HepG2 (cell line): ENCODE measurements around the gene ATG16L2. TPM values are rescaled to one million over a fixed set of nuclear protein-coding genes. Genes with fewer than 3 reads are reported as not detected.

ENCODE experiments used
- BORCS8-MEF2B ChIP-seq: sonication (generic); formaldehyde crosslinking; IDR thresholded peaks from 2 replicates; pipeline ENCODE4 v1.8.0; 2022; ENCODE audit warnings: mild to moderate bottlenecking, missing genetic modification reagents
- HCFC1 ChIP-seq: fragments of 150-350 bp; IDR thresholded peaks from 2 replicates; pipeline ENCODE4 v1.6.1; 2014; ENCODE audit warnings: low read depth, low read length
- HOXA7 ChIP-seq: sonication (generic); formaldehyde crosslinking; IDR thresholded peaks from 2 replicates; pipeline ENCODE4 v1.8.1; 2022; ENCODE audit warnings: mild to moderate bottlenecking, missing genetic modification reagents, moderate library complexity
- KAT7 ChIP-seq: IDR thresholded peaks from 2 replicates; pipeline ENCODE4 v1.6.1; 2018; ENCODE audit warnings: borderline replicate concordance, missing compliant biosample characterization
- KDM5B ChIP-seq: sonication (generic); formaldehyde crosslinking; IDR thresholded peaks from 2 replicates; pipeline ENCODE4 v1.4.0; 2020; ENCODE audit warnings: missing genetic modification reagents, mild to moderate bottlenecking, borderline replicate concordance
- PRMT3 ChIP-seq: sonication (generic); formaldehyde crosslinking; IDR thresholded peaks from 2 replicates; pipeline ENCODE4 v1.8.1; 2022; ENCODE audit warnings: low read depth, mild to moderate bottlenecking, moderate library complexity, missing genetic modification reagents, borderline replicate concordance
- RAD51 ChIP-seq: fragments of 450-650 bp; IDR thresholded peaks from 2 replicates; pipeline ENCODE4 v1.6.1; 2016; ENCODE audit warnings: borderline replicate concordance
- RORA ChIP-seq: sonication (generic); formaldehyde crosslinking; IDR thresholded peaks from 2 replicates; pipeline ENCODE4 v1.5.0; 2020; ENCODE audit warnings: mild to moderate bottlenecking, missing genetic modification reagents, moderate library complexity
- SP5 ChIP-seq: IDR thresholded peaks from 2 replicates; pipeline ENCODE4 v1.6.1; 2016; ENCODE audit warnings: low read depth, borderline replicate concordance
- TBX3 ChIP-seq: fragments of 450-650 bp; IDR thresholded peaks from 2 replicates; pipeline ENCODE4 v1.6.1; 2017; ENCODE audit warnings: antibody characterized with exemption, mild to moderate bottlenecking, inconsistent platforms, borderline replicate concordance
- TP53 ChIP-seq: sonication (generic); formaldehyde crosslinking; conservative IDR thresholded peaks from 2 replicates; pipeline ENCODE4 v1.4.0; 2020; ENCODE audit warnings: missing genetic modification reagents
- ZC3H13 ChIP-seq: sonication (generic); formaldehyde crosslinking; IDR thresholded peaks from 2 replicates; pipeline ENCODE4 v1.8.1; 2023; ENCODE audit warnings: mild to moderate bottlenecking, missing genetic modification reagents, moderate library complexity
- ZNF205 ChIP-seq: IDR thresholded peaks from 2 replicates; pipeline ENCODE4 v1.6.1; 2018; ENCODE audit warnings: missing biosample characterization, missing genetic modification reagents
- ZNF234 ChIP-seq: sonication (generic); formaldehyde crosslinking; conservative IDR thresholded peaks from 2 replicates; pipeline ENCODE4 v1.5.1; 2020; ENCODE audit warnings: mild to moderate bottlenecking, missing genetic modification reagents
- ZNF256 ChIP-seq: sonication (generic); formaldehyde crosslinking; conservative IDR thresholded peaks from 2 replicates; pipeline ENCODE4 v1.4.0; 2020; ENCODE audit warnings: missing genetic modification reagents
- ZNF337 ChIP-seq: sonication (generic); formaldehyde crosslinking; IDR thresholded peaks from 2 replicates; pipeline ENCODE4 v1.5.1; 2020; ENCODE audit warnings: missing genetic modification reagents, low read depth, mild to moderate bottlenecking, borderline replicate concordance
- ZNF354B ChIP-seq: sonication (generic); formaldehyde crosslinking; IDR thresholded peaks from 2 replicates; pipeline ENCODE4 v1.8.0; 2022; ENCODE audit warnings: mild to moderate bottlenecking, missing genetic modification reagents
- ZNF563 ChIP-seq: sonication (generic); formaldehyde crosslinking; IDR thresholded peaks from 2 replicates; pipeline ENCODE4 v1.8.0; 2022; ENCODE audit warnings: mild to moderate bottlenecking, moderate library complexity, missing genetic modification reagents
- ZNF670 ChIP-seq: sonication (generic); formaldehyde crosslinking; IDR thresholded peaks from 2 replicates; pipeline ENCODE4 v1.8.0; 2022; ENCODE audit warnings: mild to moderate bottlenecking, missing genetic modification reagents, borderline replicate concordance
- ZNF724P ChIP-seq: sonication (generic); formaldehyde crosslinking; IDR thresholded peaks from 2 replicates; pipeline ENCODE4 v1.8.0; 2022; ENCODE audit warnings: missing genetic modification reagents, borderline replicate concordance
- ZNF75D ChIP-seq: sonication (generic); formaldehyde crosslinking; IDR thresholded peaks from 2 replicates; pipeline ENCODE4 v1.8.1; 2023; ENCODE audit warnings: missing genetic modification reagents, mild to moderate bottlenecking, borderline replicate concordance
- ZNF766 ChIP-seq: sonication (generic); formaldehyde crosslinking; IDR thresholded peaks from 2 replicates; pipeline ENCODE4 v1.5.0; 2020; ENCODE audit warnings: missing genetic modification reagents, borderline replicate concordance
- ZNF839 ChIP-seq: sonication (generic); formaldehyde crosslinking; IDR thresholded peaks from 2 replicates; pipeline ENCODE4 v1.4.0; 2020; ENCODE audit warnings: missing genetic modification reagents, mild to moderate bottlenecking, borderline replicate concordance
- ZSCAN29 ChIP-seq: sonication (generic); formaldehyde crosslinking; conservative IDR thresholded peaks from 2 replicates; pipeline ENCODE4 v1.4.0; 2020; ENCODE audit warnings: mild to moderate bottlenecking, missing genetic modification reagents
- polyA plus RNA-seq, 8 experiments: library from polyadenylated mRNA; depleted of rRNA in 3 of 8; stranded (reverse) in 7 of 8; unstranded in 1 of 8; fragments of >200 nt; fragmentation: Illumina TruSeq in 4 of 8; extraction: Trizol in 4 of 8; gene quantifications; 2 replicates each; pipeline versions ENCODE4 v1.2.1 to v1.2.3, GENCODE V29; 2011 to 2016; ENCODE audit warnings: low read depth in 4 of 8, missing spikeins in 1 of 8, mixed read lengths in 1 of 8; ENCODE audit not compliant: insufficient read depth in 1 of 8
- total RNA-seq, 5 experiments: library from RNA; depleted of rRNA; stranded (reverse); fragments of >200 nt; fragmentation: Illumina TruSeq; extraction: Trizol; gene quantifications; 2 replicates each; pipeline ENCODE4 v1.2.3, GENCODE V29; 2016; ENCODE audit warnings: low read depth in 1 of 5
- TF ChIP-seq, protein P1 (sequence below): sonication (generic); formaldehyde crosslinking; IDR thresholded peaks from 2 replicates; pipeline ENCODE4 v1.8.0; 2022; ENCODE audit warnings: mild to moderate bottlenecking, missing genetic modification reagents
- TF ChIP-seq, protein P2 (sequence below): sonication (generic); formaldehyde crosslinking; IDR thresholded peaks from 2 replicates; pipeline ENCODE4 v1.8.1; 2023; ENCODE audit warnings: mild to moderate bottlenecking, missing genetic modification reagents, borderline replicate concordance
- TF ChIP-seq, protein P3 (sequence below): fragments of 450-650 bp; IDR thresholded peaks from 2 replicates; pipeline ENCODE4 v1.6.1; 2016
- TF ChIP-seq, protein P4 (sequence below): IDR thresholded peaks from 2 replicates; pipeline ENCODE4 v1.6.1; 2016; ENCODE audit warnings: control low read depth

ATG16L2 gene
- total and polyA plus RNA-seq, 2 of the 13 experiments (the other 11 are each of a cell fraction or from before 2014, with no cell fraction given), result 6.2 to 14.8 TPM

DNA sequence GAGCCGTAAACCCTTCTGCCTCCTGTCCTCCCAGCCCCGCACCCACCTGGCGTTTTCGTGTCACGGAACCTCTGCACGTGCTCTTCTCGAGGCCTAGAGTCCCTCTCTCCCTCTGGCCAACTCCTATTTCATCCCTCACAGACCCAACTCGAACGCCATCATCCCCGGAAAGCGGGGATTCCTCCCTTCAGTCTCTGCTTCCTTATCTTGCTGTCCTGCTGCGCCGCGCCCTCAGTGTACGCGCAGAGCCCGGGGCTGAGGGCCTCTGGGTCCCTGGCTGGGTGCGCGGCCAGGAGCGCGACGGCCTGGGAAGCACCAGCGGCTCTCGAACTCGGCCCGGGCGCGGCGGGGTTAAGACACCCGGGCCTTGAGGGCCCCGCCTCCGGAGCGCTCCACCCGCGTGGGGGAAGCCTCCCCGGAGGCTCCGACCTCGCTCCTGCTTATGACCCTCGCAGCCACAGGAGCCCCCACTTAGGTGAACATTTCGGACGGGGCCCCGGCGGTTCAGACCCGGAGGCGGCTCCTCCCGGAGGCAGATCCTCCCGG, 398 bp upstream of the ATG16L2 start (continued):
- TF ChIP-seq ZNF354B (CRISPR knock-in tag) (peak; percentile 76; the same call in 1 of the 2 replicates), ZNF724P (CRISPR knock-in tag) (no peak), RAD51 (no peak), ZNF256 (no peak; the same call in 1 of the 2 replicates), ZNF563 (peak; percentile 97), ZNF337 (CRISPR knock-in tag) (no peak), KDM5B (CRISPR knock-in tag) (peak; percentile 71; the same call in 1 of the 2 replicates), ZSCAN29 (CRISPR knock-in tag) (no peak), PRMT3 (CRISPR knock-in tag) (0 out of 2 replicates have a peak, but pooled peaks have one; percentile 41), ZNF670 (CRISPR knock-in tag) (no peak; the same call in 1 of the 2 replicates), TP53 (CRISPR knock-in tag) (0 out of 2 replicates have a peak, but pooled peaks have one; percentile 24), SP5 (CRISPR knock-in tag) (0 out of 2 replicates have a peak, but pooled peaks have one; percentile 32), ZNF205 (CRISPR knock-in tag) (peak; percentile 24; the same call in 1 of the 2 replicates), TBX3 (0 out of 2 replicates have a peak, but pooled peaks have one; percentile 22), BORCS8-MEF2B (CRISPR knock-in tag) (peak; percentile 76; the same call in 1 of the 2 replicates), ZNF766 (CRISPR knock-in tag) (peak; percentile 46; the same call in 1 of the 2 replicates), HCFC1 (no peak), RORA (no peak), HOXA7 (CRISPR knock-in tag) (no peak), KAT7 (CRISPR knock-in tag) (no peak), ZC3H13 (no peak), ZNF75D (CRISPR knock-in tag) (no peak), ZNF839 (no peak), ZNF234 (CRISPR knock-in tag) (peak; percentile 81; the same call in 1 of the 2 replicates)
- TF ChIP-seq, protein P1, sequence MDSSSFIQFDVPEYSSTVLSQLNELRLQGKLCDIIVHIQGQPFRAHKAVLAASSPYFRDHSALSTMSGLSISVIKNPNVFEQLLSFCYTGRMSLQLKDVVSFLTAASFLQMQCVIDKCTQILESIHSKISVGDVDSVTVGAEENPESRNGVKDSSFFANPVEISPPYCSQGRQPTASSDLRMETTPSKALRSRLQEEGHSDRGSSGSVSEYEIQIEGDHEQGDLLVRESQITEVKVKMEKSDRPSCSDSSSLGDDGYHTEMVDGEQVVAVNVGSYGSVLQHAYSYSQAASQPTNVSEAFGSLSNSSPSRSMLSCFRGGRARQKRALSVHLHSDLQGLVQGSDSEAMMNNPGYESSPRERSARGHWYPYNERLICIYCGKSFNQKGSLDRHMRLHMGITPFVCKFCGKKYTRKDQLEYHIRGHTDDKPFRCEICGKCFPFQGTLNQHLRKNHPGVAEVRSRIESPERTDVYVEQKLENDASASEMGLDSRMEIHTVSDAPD (CRISPR knock-in tag), result no peak
- TF ChIP-seq, protein P2, sequence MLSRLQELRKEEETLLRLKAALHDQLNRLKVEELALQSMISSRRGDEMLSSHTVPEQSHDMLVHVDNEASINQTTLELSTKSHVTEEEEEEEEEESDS (CRISPR knock-in tag), result 0 out of 2 replicates have a peak, but pooled peaks have one; percentile 37
- TF ChIP-seq, protein P3, sequence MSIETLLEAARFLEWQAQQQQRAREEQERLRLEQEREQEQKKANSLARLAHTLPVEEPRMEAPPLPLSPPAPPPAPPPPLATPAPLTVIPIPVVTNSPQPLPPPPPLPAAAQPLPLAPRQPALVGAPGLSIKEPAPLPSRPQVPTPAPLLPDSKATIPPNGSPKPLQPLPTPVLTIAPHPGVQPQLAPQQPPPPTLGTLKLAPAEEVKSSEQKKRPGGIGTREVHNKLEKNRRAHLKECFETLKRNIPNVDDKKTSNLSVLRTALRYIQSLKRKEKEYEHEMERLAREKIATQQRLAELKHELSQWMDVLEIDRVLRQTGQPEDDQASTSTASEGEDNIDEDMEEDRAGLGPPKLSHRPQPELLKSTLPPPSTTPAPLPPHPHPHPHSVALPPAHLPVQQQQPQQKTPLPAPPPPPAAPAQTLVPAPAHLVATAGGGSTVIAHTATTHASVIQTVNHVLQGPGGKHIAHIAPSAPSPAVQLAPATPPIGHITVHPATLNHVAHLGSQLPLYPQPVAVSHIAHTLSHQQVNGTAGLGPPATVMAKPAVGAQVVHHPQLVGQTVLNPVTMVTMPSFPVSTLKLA, result peak; percentile 67; the same call in 1 of the 2 replicates
- TF ChIP-seq, protein P4, sequence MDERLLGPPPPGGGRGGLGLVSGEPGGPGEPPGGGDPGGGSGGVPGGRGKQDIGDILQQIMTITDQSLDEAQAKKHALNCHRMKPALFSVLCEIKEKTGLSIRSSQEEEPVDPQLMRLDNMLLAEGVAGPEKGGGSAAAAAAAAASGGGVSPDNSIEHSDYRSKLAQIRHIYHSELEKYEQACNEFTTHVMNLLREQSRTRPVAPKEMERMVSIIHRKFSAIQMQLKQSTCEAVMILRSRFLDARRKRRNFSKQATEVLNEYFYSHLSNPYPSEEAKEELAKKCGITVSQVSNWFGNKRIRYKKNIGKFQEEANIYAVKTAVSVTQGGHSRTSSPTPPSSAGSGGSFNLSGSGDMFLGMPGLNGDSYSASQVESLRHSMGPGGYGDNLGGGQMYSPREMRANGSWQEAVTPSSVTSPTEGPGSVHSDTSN (CRISPR knock-in tag), result no peak
